Transverse colon (tissue), 4 donors: Measurements from ENCODE around the gene HAP1. TPM values are rescaled to one million over a fixed set of nuclear protein-coding genes. Genes with fewer than 3 reads are reported as not detected.
A peak's percentile ranks its signal among the peaks of the same experiment; 100 is the strongest.

Experiments used
- DNase-seq: peaks from one replicate; pipeline ENCODE4 v3.0.0-alpha.2; 2019
- H3K27ac ChIP-seq, 4 donors: fragments of 200-600 bp; sonication (generic); 2 replicates each; pipeline ENCODE4 v1.5.1; 2016 to 2018; ENCODE audit warnings: inconsistent platforms in 4 of 4
- H3K27me3 ChIP-seq: fragments of 200-600 bp; sonication (generic); 2 replicates; pipeline ENCODE4 v1.5.1; 2017; ENCODE audit warnings: inconsistent platforms
- H3K36me3 ChIP-seq, 4 donors: fragments of 200-600 bp; sonication (generic); 2 replicates each; pipeline ENCODE4 v1.5.1; 2017 to 2019; ENCODE audit warnings: inconsistent platforms in 4 of 4
- H3K4me1 ChIP-seq, 4 donors: fragments of 200-600 bp; sonication (generic); 2 replicates each; pipeline ENCODE4 v1.5.1; 2017 to 2020; ENCODE audit warnings: inconsistent platforms in 4 of 4
- H3K4me3 ChIP-seq, 4 donors: fragments of 200-600 bp; sonication (generic); 1 replicate in 1 of 4; 2 replicates in 3 of 4; pipeline versions ENCODE4 v1.5.1 to v1.6.1; 2017 to 2019; ENCODE audit warnings: inconsistent platforms in 4 of 4
- H3K9me3 ChIP-seq, 2 donors: fragments of 200-600 bp; sonication (generic); 2 replicates each; pipeline ENCODE4 v1.5.1; 2017 to 2019; ENCODE audit warnings: inconsistent platforms in 2 of 2
- EP300 ChIP-seq: sonication (generic); formaldehyde crosslinking; IDR thresholded peaks from one replicate; pipeline ENCODE4 v1.6.1; 2017; ENCODE audit warnings: antibody characterized with exemption, low read depth
- POLR2A ChIP-seq: fragments of 450-650 bp; IDR thresholded peaks from one replicate; pipeline ENCODE4 v1.6.1; 2016; ENCODE audit warnings: antibody characterized with exemption, mild to moderate bottlenecking, moderate library complexity
- POLR2AphosphoS5 ChIP-seq, 3 donors: sonication (generic); formaldehyde crosslinking; IDR thresholded peaks; one replicate each; pipeline ENCODE4 v1.6.1; 2016; ENCODE audit warnings: antibody characterized with exemption in 3 of 3
- WGBS, 2 donors: methylation state at CpG; one replicate each; pipeline ENCODE4 v1.1.5; 2018; ENCODE audit warnings: low coverage in 1 of 2; 5-methylcytosine and 5-hydroxymethylcytosine counted together
- in situ Hi-C, 4 donors: fragments of 200-750 bp; cut with MboI; loops; one replicate each; pipeline versions ENCODE4 v1.15.0 to v1.15.1; 2017; ENCODE audit warnings: low sequenced_read_pairs in 3 of 4, low pct_ligation_motif_present in 1 of 4, low pct_unique_long_range_greater_than_20kb in 1 of 4
- intact Hi-C: fragments of 100-400 bp; cut with DNase I; formaldehyde crosslinking; loops from one replicate; pipeline ENCODE4 v1.15.1; 2023; ENCODE audit warnings: low total_unique reads
- total RNA-seq, 4 donors: library from RNA; depleted of rRNA; stranded (reverse); fragments of >200 nt; gene quantifications; one replicate each; pipeline ENCODE4 v1.1.0, GENCODE V29; 2016
- TF ChIP-seq, protein P1 (sequence below), 5 experiments: fragments of 200-600 bp in 3 of 5; fragments of 450-650 bp in 2 of 5; sonication (generic) in 3 of 5; IDR thresholded peaks; 1 replicate in 2 of 5; 2 replicates in 3 of 5; pipeline ENCODE4 v1.5.1; 2016 to 2017; ENCODE audit warnings: antibody characterized with exemption in 5 of 5, inconsistent platforms in 3 of 5, mild to moderate bottlenecking in 2 of 5, moderate library complexity in 1 of 5

Gene HAP1
- total RNA-seq, 4 donors from 2014 or later: 0.55 to 0.79 TPM; not detected in 2

GRCh38 chr17:41692722-41693521 is 41.5 kb downstream of the HAP1 start:
- peaks cover 22 to 53% (median 39%) of the 10 kb centered on the region in 4 donors for H3K4me1 ChIP-seq
- no peak overlapping the region for H3K4me3 ChIP-seq
- H3K9me3 ChIP-seq: no peaks in the 10 kb centered on the region
- H3K36me3 ChIP-seq: peaks cover 0 to 47% (median 26%) of the 10 kb centered on the region in 4 donors
- in situ Hi-C loops (no loop called here), intact Hi-C loops (no loop called here)
- 87 to 98% methylated on average over 7 to 11 of the region's 11 CpGs for WGBS, 2 donors
- TF ChIP-seq POLR2AphosphoS5 (IDR thresholded peaks at IDR 0.05): peak in 2 of 3 donors; percentile 8 to 23
- TF ChIP-seq, protein P1, sequence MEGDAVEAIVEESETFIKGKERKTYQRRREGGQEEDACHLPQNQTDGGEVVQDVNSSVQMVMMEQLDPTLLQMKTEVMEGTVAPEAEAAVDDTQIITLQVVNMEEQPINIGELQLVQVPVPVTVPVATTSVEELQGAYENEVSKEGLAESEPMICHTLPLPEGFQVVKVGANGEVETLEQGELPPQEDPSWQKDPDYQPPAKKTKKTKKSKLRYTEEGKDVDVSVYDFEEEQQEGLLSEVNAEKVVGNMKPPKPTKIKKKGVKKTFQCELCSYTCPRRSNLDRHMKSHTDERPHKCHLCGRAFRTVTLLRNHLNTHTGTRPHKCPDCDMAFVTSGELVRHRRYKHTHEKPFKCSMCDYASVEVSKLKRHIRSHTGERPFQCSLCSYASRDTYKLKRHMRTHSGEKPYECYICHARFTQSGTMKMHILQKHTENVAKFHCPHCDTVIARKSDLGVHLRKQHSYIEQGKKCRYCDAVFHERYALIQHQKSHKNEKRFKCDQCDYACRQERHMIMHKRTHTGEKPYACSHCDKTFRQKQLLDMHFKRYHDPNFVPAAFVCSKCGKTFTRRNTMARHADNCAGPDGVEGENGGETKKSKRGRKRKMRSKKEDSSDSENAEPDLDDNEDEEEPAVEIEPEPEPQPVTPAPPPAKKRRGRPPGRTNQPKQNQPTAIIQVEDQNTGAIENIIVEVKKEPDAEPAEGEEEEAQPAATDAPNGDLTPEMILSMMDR (IDR thresholded peaks at IDR 0.05): no peak
- no peak for TF ChIP-seq POLR2A
- TF ChIP-seq EP300: no peak
- H3K27ac ChIP-seq: no peak overlapping the region
- no peak for DNase-seq
- no peaks in the 10 kb centered on the region for H3K27me3 ChIP-seq

DNA sequence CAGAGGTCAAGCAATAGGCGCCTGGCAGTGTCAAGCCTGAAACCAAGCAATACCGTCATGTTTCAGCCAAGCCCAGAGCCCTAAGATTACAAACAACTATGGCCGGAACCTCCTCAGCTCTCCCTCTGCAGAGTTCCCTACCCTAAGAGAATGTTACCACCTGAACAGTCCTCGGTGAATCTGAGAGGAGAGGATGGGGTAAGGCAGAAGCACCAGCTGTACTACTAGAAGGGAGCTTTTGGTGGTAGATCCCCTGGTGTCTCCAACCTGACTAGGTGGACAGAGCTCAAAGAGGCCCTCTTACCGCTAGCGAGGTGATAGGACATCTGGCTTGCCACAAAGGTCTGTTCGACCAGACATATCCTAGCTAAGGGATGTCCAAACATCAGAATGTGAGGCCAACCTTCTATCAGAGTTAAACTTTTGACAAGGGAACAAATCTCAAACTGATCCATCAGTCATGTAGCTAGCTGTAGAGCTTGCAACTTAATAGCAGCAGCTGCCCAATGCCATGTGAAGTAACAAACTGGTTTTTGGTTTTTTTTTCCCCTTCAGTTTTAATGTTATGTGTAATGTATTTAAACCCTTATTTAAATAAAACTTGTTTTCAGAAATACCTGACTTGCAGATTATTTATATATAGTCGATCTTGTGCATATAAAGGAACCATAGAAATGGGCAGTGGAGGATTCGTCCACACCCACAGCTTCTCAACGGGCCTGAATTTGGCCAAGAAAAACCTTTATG is 43.2 kb downstream of the HAP1 start:
- peaks cover 19 to 42% (median 27%) of the 10 kb centered on the region in 4 donors for H3K4me1 ChIP-seq
- H3K36me3 ChIP-seq: peaks cover 0 to 47% (median 26%) of the 10 kb centered on the region in 4 donors
- H3K4me3 ChIP-seq: peak overlapping the region in 1 of 4 donors; percentile 70
- DNase-seq: no peak
- H3K27me3 ChIP-seq: no peaks in the 10 kb centered on the region
- 33 to 72% methylated on average over 1 to 10 of the region's 10 CpGs for WGBS, 2 donors
- peak overlapping the region; percentile 97 to 100 (median 98) for H3K27ac ChIP-seq
- intact Hi-C loops: no loop called here
- no peaks in the 10 kb centered on the region for H3K9me3 ChIP-seq
- in situ Hi-C loops: no loop called here
- TF ChIP-seq, protein P1 (IDR thresholded peaks at IDR 0.05): no peak
- peak in 1 of 3 donors; percentile 7 for TF ChIP-seq POLR2AphosphoS5 (IDR thresholded peaks at IDR 0.05)

DNA sequence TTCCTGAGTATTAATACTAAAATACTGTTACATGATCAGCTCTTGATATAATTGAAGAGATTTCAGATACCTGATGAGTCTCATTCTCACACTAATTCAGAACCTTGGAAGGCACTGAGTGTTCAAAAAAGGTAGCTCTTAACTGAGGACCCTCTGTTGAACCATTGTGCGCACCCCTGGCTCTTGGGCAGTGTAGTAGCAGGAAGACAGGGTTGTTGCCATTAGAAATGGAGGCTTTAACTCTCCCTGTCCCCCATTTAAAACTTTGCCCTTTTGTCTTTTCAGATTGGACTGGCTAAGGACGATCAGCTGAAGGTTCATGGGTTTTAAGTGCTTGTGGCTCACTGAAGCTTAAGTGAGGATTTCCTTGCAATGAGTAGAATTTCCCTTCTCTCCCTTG is 43.9 kb downstream of the HAP1 start:
- H3K27ac ChIP-seq: peak overlapping the region; percentile 97 to 100 (median 98)
- H3K9me3 ChIP-seq: no peaks in the 10 kb centered on the region
- H3K36me3 ChIP-seq: peaks cover 0 to 47% (median 26%) of the 10 kb centered on the region in 4 donors
- in situ Hi-C loops: no loop called here
- H3K27me3 ChIP-seq: no peaks in the 10 kb centered on the region
- TF ChIP-seq POLR2A: no peak
- no peak for TF ChIP-seq POLR2AphosphoS5 (IDR thresholded peaks at IDR 0.05)
- TF ChIP-seq EP300: no peak
- TF ChIP-seq, protein P1 (IDR thresholded peaks at IDR 0.05): no peak
- 51 to 62% methylated on average over 2 of the region's 2 CpGs for WGBS, 2 donors
- intact Hi-C loops: no loop called here
- no peak for DNase-seq
- peak overlapping the region in 2 of 4 donors; percentile 70 to 90 for H3K4me3 ChIP-seq
- H3K4me1 ChIP-seq: peaks cover 17 to 35% (median 21%) of the 10 kb centered on the region in 4 donors
